Kidney epithelial cell (primary cell): ENCODE measurements around the gene PIM3. TPM values are rescaled to one million over a fixed set of nuclear protein-coding genes. Genes with fewer than 3 reads are reported as not detected.

Experiments
- DNase-seq: peaks from one replicate; pipeline ENCODE4 v3.0.0-alpha.2; 2010; ENCODE audit warnings: low read depth
- H3K27me3 ChIP-seq: 2 replicates; pipeline ENCODE4 v1.6.0; 2011; ENCODE audit warnings: low read length; ENCODE audit not compliant: control insufficient read depth, insufficient read depth
- H3K36me3 ChIP-seq: 2 replicates; pipeline ENCODE4 v1.5.1; 2011; ENCODE audit warnings: low read length; ENCODE audit not compliant: control insufficient read depth, insufficient read depth
- H3K4me3 ChIP-seq: 2 replicates; pipeline ENCODE4 v1.5.1; 2011; ENCODE audit warnings: low read depth, mild to moderate bottlenecking, control low read depth, low read length
- CTCF ChIP-seq: IDR thresholded peaks from 2 replicates; pipeline ENCODE4 v1.5.1; 2011; ENCODE audit warnings: mild to moderate bottlenecking, moderate library complexity, low read length, control low read depth, inconsistent platforms; ENCODE audit not compliant: insufficient read depth, poor library complexity, severe bottlenecking
- total RNA-seq: library from RNA; depleted of rRNA; stranded (reverse); fragments of >200 nt; gene quantifications from 2 replicates; pipeline ENCODE4 v1.2.3, GENCODE V29; 2015

The PIM3 gene
- total RNA-seq, 1 donor from 2014 or later, result 66.9 TPM

- H3K4me3 ChIP-seq, result no peak overlapping the region
- TF ChIP-seq CTCF, result no peak
- H3K27me3 ChIP-seq, result peaks cover 12% of the 10 kb centered on the region
- H3K36me3 ChIP-seq, result no peaks in the 10 kb centered on the region
- no peak for DNase-seq
These were observed 34.9 kb upstream of the PIM3 start for GRCh38 chr22:49925525-49926128.

GRCh38 chr22:49926916-49927315 lies 33.7 kb upstream of the PIM3 start:
- H3K27me3 ChIP-seq, result peaks cover 12% of the 10 kb centered on the region
- no peak for TF ChIP-seq CTCF

GRCh38 chr22:49927483-49928184 lies 32.9 kb upstream of the PIM3 start:
- no peaks in the 10 kb centered on the region for H3K36me3 ChIP-seq
- DNase-seq, result no peak
- TF ChIP-seq CTCF, result no peak
- H3K27me3 ChIP-seq, result peaks cover 12% of the 10 kb centered on the region
- H3K4me3 ChIP-seq, result no peak overlapping the region

More at GRCh38 chr22:49926916-49927315, 33.7 kb upstream of the PIM3 start:
- H3K36me3 ChIP-seq, result no peaks in the 10 kb centered on the region
- no peak overlapping the region for H3K4me3 ChIP-seq
- DNase-seq, result no peak

- Histone ChIP-seq H3K4me3 (no peak overlapping the region), H3K36me3 (no peaks in the 10 kb centered on the region), H3K27me3 (peaks cover 12% of the 10 kb centered on the region)
- no peak for TF ChIP-seq CTCF
- DNase-seq, result no peak
These were observed 32.4 kb upstream of the PIM3 start for GRCh38 chr22:49928185-49928495.

GRCh38 chr22:49928555-49929210 lies 31.9 kb upstream of the PIM3 start:
- Histone ChIP-seq H3K36me3 (no peaks in the 10 kb centered on the region), H3K27me3 (peaks cover 12% of the 10 kb centered on the region), H3K4me3 (no peak overlapping the region)
- no peak for TF ChIP-seq CTCF
- DNase-seq, result no peak
